Measurements from ENCODE around the gene VSIR. TPM values are rescaled to one million over a fixed set of nuclear protein-coding genes. Genes with fewer than 3 reads are reported as not detected.

VSIR gene
- total and polyA plus RNA-seq, 9 of the 15 experiments (the other 6 are each of a cell fraction or from before 2014, with no cell fraction given): 0.14 to 20.5 (median 9.3) TPM

DNA sequence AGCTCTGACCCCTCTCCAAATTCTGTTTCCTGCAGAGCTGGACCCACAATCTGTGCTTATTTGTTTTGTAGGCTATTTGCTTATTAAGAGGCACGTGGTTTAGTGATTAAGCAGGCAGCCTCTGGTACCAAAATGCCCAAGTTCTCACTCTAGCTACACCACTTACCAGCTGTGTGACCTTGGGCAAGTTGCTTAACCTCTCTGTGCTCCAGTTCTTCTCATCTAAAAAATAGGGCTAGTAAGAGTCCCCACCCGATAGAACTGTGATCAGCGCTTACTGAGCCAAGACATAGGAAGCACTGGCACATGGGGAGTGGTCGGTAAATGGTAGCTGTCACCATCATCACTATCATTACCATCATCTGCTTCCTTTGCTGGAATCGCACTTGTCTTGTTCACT is 74.6 kb downstream of the VSIR start (continued):
- TF ChIP-seq TEAD1 (CRISPR knock-in tag; IDR thresholded peaks at IDR 0.05): no peak
- no peak for TF ChIP-seq POLR3G (IDR thresholded peaks at IDR 0.05; ENCODE audit: extremely low read depth, insufficient read length, insufficient replicate concordance)
- no peak for TF ChIP-seq HLTF (IDR thresholded peaks at IDR 0.05)
- no peak for TF ChIP-seq HNRNPUL1 (IDR thresholded peaks at IDR 0.05; ENCODE audit: low read length)
- no peak for TF ChIP-seq ZNF253 (CRISPR knock-in tag; conservative IDR thresholded peaks at IDR 0.05)
- peak; percentile 83 for TF ChIP-seq HDAC2 (IDR thresholded peaks at IDR 0.05)
- no peak for TF ChIP-seq SREBF2 (CRISPR knock-in tag; IDR thresholded peaks at IDR 0.05)
- no peak for TF ChIP-seq ATF7 (IDR thresholded peaks at IDR 0.05)
- TF ChIP-seq, protein P1, sequence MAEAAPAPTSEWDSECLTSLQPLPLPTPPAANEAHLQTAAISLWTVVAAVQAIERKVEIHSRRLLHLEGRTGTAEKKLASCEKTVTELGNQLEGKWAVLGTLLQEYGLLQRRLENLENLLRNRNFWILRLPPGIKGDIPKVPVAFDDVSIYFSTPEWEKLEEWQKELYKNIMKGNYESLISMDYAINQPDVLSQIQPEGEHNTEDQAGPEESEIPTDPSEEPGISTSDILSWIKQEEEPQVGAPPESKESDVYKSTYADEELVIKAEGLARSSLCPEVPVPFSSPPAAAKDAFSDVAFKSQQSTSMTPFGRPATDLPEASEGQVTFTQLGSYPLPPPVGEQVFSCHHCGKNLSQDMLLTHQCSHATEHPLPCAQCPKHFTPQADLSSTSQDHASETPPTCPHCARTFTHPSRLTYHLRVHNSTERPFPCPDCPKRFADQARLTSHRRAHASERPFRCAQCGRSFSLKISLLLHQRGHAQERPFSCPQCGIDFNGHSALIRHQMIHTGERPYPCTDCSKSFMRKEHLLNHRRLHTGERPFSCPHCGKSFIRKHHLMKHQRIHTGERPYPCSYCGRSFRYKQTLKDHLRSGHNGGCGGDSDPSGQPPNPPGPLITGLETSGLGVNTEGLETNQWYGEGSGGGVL (CRISPR knock-in tag; IDR thresholded peaks at IDR 0.05): no peak
- TF ChIP-seq, protein P2, sequence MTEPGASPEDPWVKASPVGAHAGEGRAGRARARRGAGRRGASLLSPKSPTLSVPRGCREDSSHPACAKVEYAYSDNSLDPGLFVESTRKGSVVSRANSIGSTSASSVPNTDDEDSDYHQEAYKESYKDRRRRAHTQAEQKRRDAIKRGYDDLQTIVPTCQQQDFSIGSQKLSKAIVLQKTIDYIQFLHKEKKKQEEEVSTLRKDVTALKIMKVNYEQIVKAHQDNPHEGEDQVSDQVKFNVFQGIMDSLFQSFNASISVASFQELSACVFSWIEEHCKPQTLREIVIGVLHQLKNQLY (CRISPR knock-in tag; conservative IDR thresholded peaks at IDR 0.05): no peak
- no peak for TF ChIP-seq GATA2 (CRISPR knock-in tag; IDR thresholded peaks at IDR 0.05)
- TF ChIP-seq, protein P3, sequence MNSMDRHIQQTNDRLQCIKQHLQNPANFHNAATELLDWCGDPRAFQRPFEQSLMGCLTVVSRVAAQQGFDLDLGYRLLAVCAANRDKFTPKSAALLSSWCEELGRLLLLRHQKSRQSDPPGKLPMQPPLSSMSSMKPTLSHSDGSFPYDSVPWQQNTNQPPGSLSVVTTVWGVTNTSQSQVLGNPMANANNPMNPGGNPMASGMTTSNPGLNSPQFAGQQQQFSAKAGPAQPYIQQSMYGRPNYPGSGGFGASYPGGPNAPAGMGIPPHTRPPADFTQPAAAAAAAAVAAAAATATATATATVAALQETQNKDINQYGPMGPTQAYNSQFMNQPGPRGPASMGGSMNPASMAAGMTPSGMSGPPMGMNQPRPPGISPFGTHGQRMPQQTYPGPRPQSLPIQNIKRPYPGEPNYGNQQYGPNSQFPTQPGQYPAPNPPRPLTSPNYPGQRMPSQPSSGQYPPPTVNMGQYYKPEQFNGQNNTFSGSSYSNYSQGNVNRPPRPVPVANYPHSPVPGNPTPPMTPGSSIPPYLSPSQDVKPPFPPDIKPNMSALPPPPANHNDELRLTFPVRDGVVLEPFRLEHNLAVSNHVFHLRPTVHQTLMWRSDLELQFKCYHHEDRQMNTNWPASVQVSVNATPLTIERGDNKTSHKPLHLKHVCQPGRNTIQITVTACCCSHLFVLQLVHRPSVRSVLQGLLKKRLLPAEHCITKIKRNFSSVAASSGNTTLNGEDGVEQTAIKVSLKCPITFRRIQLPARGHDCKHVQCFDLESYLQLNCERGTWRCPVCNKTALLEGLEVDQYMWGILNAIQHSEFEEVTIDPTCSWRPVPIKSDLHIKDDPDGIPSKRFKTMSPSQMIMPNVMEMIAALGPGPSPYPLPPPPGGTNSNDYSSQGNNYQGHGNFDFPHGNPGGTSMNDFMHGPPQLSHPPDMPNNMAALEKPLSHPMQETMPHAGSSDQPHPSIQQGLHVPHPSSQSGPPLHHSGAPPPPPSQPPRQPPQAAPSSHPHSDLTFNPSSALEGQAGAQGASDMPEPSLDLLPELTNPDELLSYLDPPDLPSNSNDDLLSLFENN (IDR thresholded peaks at IDR 0.05; ENCODE audit: low read depth in 2 of 2, low read length in 2 of 2): no peak
- TF ChIP-seq CBX1 (IDR thresholded peaks at IDR 0.05; ENCODE audit: low read depth): peak; percentile 74; the same call in 1 of the 2 replicates
- no peak for TF ChIP-seq EP400 (IDR thresholded peaks at IDR 0.05)
- TF ChIP-seq FOSL1 (tag; conservative IDR thresholded peaks at IDR 0.05): no peak
- peak in 1 of 2 experiments; percentile 37; a peak in 1 of 3 replicates for TF ChIP-seq CBX3 (IDR thresholded peaks at IDR 0.05; ENCODE audit: borderline replicate concordance in 1 of 2, low read length in 2 of 2)
- no peak for TF ChIP-seq XRCC3 (IDR thresholded peaks at IDR 0.05)
- TF ChIP-seq XRCC4 (IDR thresholded peaks at IDR 0.05; ENCODE audit: extremely low read depth, insufficient read depth, insufficient read length): no peak
- no peak for TF ChIP-seq HDAC1 (IDR thresholded peaks at IDR 0.05)
- no peak for TF ChIP-seq RAD21 (CRISPR knock-in tag; conservative IDR thresholded peaks at IDR 0.05 in 1 of 2, IDR thresholded peaks at IDR 0.05 in 1 of 2)
- peak; percentile 53 for TF ChIP-seq BRD9 (IDR thresholded peaks at IDR 0.05; ENCODE audit: low read depth, partially characterized antibody)
- TF ChIP-seq NR2C1 (IDR thresholded peaks at IDR 0.05): no peak
- 0 out of 2 replicates have a peak, but pooled peaks have one; percentile 6 for TF ChIP-seq NR2C1 (tag; IDR thresholded peaks at IDR 0.05)
- TF ChIP-seq ZEB2 (IDR thresholded peaks at IDR 0.05): no peak
- TF ChIP-seq KDM4B (IDR thresholded peaks at IDR 0.05; ENCODE audit: borderline replicate concordance in 2 of 2, low read depth in 1 of 2): no peak
- TF ChIP-seq SPI1 (IDR thresholded peaks at IDR 0.05; ENCODE audit: borderline replicate concordance, low read depth, low read length): no peak
